ENCODE results near the gene BANF2. TPM values are rescaled to one million over a fixed set of nuclear protein-coding genes. Genes with fewer than 3 reads are reported as not detected.
A peak's percentile ranks its signal among the peaks of the same experiment; 100 is the strongest.

The BANF2 gene
- total RNA-seq, 1 experiment from 2014 or later, result not detected

GRCh38 chr20:17663486-17663885 lies 36.3 kb upstream of the BANF2 start:
- no peak for DNase-seq (ENCODE audit: low read depth)

GRCh38 chr20:17664025-17664633 lies 35.6 kb upstream of the BANF2 start:
- DNase-seq (ENCODE audit: low read depth), result no peak

GRCh38 chr20:17665756-17666155 lies 34.0 kb upstream of the BANF2 start:
- DNase-seq (ENCODE audit: low read depth), result no peak

GRCh38 chr20:17666481-17666880 lies 33.3 kb upstream of the BANF2 start:
- no peak for DNase-seq (ENCODE audit: low read depth)

GRCh38 chr20:17667445-17667844 lies 32.3 kb upstream of the BANF2 start:
- DNase-seq (ENCODE audit: low read depth), result no peak

- DNase-seq (ENCODE audit: low read depth), result no peak
Measured at GRCh38 chr20:17668432-17668831, 31.3 kb upstream of the BANF2 start.

- DNase-seq (ENCODE audit: low read depth), result no peak
Measured at GRCh38 chr20:17669306-17669931, 30.3 kb upstream of the BANF2 start.

- DNase-seq (ENCODE audit: low read depth), result no peak
Measured at GRCh38 chr20:17671011-17671410, 28.8 kb upstream of the BANF2 start.

- DNase-seq (ENCODE audit: low read depth), result no peak
Measured at GRCh38 chr20:17671565-17671964, 28.2 kb upstream of the BANF2 start.

- no peak for DNase-seq (ENCODE audit: low read depth)
Measured at GRCh38 chr20:17673084-17673483, 26.7 kb upstream of the BANF2 start.

- no peak for DNase-seq (ENCODE audit: low read depth)
Measured at GRCh38 chr20:17674722-17675518, 24.8 kb upstream of the BANF2 start.

GRCh38 chr20:17675519-17676377 lies 24.0 kb upstream of the BANF2 start:
- DNase-seq (ENCODE audit: low read depth), result no peak

GRCh38 chr20:17676378-17676759 lies 23.4 kb upstream of the BANF2 start:
- no peak for DNase-seq (ENCODE audit: low read depth)

- no peak for DNase-seq (ENCODE audit: low read depth)
Measured at GRCh38 chr20:17676942-17677341, 22.8 kb upstream of the BANF2 start.

GRCh38 chr20:17678295-17678694 lies 21.5 kb upstream of the BANF2 start:
- DNase-seq (ENCODE audit: low read depth), result no peak

GRCh38 chr20:17678886-17679285 lies 20.9 kb upstream of the BANF2 start:
- DNase-seq (ENCODE audit: low read depth), result no peak

GRCh38 chr20:17679941-17680835 lies 19.6 kb upstream of the BANF2 start:
- DNase-seq (ENCODE audit: low read depth), result peak; percentile 34

GRCh38 chr20:17680836-17681725 lies 18.7 kb upstream of the BANF2 start:
- DNase-seq (ENCODE audit: low read depth), result peak; percentile 53

- DNase-seq (ENCODE audit: low read depth), result no peak
Measured at GRCh38 chr20:17681726-17682102, 18.1 kb upstream of the BANF2 start.

Measured in HT1080 (cell line).